Measurements from ENCODE around the gene EGFR.

GRCh38 chr7:55247428-55247827, 228.6 kb downstream of the EGFR start:
- TF ChIP-seq, protein P1, sequence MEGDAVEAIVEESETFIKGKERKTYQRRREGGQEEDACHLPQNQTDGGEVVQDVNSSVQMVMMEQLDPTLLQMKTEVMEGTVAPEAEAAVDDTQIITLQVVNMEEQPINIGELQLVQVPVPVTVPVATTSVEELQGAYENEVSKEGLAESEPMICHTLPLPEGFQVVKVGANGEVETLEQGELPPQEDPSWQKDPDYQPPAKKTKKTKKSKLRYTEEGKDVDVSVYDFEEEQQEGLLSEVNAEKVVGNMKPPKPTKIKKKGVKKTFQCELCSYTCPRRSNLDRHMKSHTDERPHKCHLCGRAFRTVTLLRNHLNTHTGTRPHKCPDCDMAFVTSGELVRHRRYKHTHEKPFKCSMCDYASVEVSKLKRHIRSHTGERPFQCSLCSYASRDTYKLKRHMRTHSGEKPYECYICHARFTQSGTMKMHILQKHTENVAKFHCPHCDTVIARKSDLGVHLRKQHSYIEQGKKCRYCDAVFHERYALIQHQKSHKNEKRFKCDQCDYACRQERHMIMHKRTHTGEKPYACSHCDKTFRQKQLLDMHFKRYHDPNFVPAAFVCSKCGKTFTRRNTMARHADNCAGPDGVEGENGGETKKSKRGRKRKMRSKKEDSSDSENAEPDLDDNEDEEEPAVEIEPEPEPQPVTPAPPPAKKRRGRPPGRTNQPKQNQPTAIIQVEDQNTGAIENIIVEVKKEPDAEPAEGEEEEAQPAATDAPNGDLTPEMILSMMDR (IDR thresholded peaks at IDR 0.05), result no peak
- no peak for TF ChIP-seq POLR2A (IDR thresholded peaks at IDR 0.05)

Measured in adrenal gland (tissue), 5 donors.